ENCODE results near the gene MIPEP.
A peak's percentile ranks its signal among the peaks of the same experiment; 100 is the strongest.

GRCh38 chr13:23899555-23899954 is 10.4 kb upstream of the MIPEP start:
- no peak for TF ChIP-seq KDM1A (IDR thresholded peaks at IDR 0.05; ENCODE audit: low read depth)
- no peak for TF ChIP-seq CHD2 (IDR thresholded peaks at IDR 0.05; ENCODE audit: low read length, partially characterized antibody)
- TF ChIP-seq CTCF (IDR thresholded peaks at IDR 0.05): peak; percentile 43
- TF ChIP-seq RAD21 (conservative IDR thresholded peaks at IDR 0.05 in 1 of 2, IDR thresholded peaks at IDR 0.05 in 1 of 2): peak; percentile 40 to 42; a peak in 3 of 5 replicates
- no peak for TF ChIP-seq ATOH8 (CRISPR knock-in tag; IDR thresholded peaks at IDR 0.05; ENCODE audit: low read depth)
